Ovary (tissue), 3 donors: ENCODE results near the gene AIG1.

Experiments used
- CTCF ChIP-seq, 3 donors: fragments of 450-650 bp in 2 of 3; fragments of 200-600 bp in 1 of 3; IDR thresholded peaks; one replicate each; pipeline versions ENCODE4 v1.5.1 to v1.8.0; 2016 to 2022; ENCODE audit warnings: antibody characterized with exemption in 3 of 3, mild to moderate bottlenecking in 1 of 3
- EP300 ChIP-seq: sonication (generic); formaldehyde crosslinking; IDR thresholded peaks from one replicate; pipeline ENCODE4 v1.6.1; 2017; ENCODE audit warnings: antibody characterized with exemption
- POLR2A ChIP-seq: fragments of 450-650 bp; IDR thresholded peaks from one replicate; pipeline ENCODE4 v1.6.1; 2017; ENCODE audit warnings: antibody characterized with exemption, mild to moderate bottlenecking, moderate library complexity
- donor health status: DM: no; HTN: no; CAD: no.

GRCh38 chr6:143321491-143322086, 260.9 kb downstream of the AIG1 start:
- TF ChIP-seq EP300 (no peak), CTCF (IDR thresholded peaks at IDR 0.05) (no peak), POLR2A (no peak)
